NCI-H2196 treated with DMSO at 0.1 percent for 48 hours (cell line): ENCODE results near the gene GREB1L.

ENCODE experiments used
- DNase-seq: peaks from one replicate; lab custom pipeline; 2025; ENCODE audit not compliant: unreplicated experiment; lab: John Stamatoyannopoulos, UW

The GREB1L gene

GRCh38 chr18:21548647-21549046 lies 306.6 kb downstream of the GREB1L start:
- no peak for DNase-seq

- no peak for DNase-seq
Observed at GRCh38 chr18:21550510-21550970, 308.5 kb downstream of the GREB1L start.

- no peak for DNase-seq
Observed at GRCh38 chr18:21557607-21558253, 315.7 kb downstream of the GREB1L start.

- no peak for DNase-seq
Observed at GRCh38 chr18:21559195-21559594, 317.2 kb downstream of the GREB1L start.

GRCh38 chr18:21571772-21572171 lies 329.7 kb downstream of the GREB1L start:
- DNase-seq = no peak
